ENCODE results near the gene MAB21L1. TPM values are rescaled to one million over a fixed set of nuclear protein-coding genes. Genes with fewer than 3 reads are reported as not detected.

MAB21L1 gene
- total RNA-seq, 1 experiment from 2014 or later, result not detected

DNA sequence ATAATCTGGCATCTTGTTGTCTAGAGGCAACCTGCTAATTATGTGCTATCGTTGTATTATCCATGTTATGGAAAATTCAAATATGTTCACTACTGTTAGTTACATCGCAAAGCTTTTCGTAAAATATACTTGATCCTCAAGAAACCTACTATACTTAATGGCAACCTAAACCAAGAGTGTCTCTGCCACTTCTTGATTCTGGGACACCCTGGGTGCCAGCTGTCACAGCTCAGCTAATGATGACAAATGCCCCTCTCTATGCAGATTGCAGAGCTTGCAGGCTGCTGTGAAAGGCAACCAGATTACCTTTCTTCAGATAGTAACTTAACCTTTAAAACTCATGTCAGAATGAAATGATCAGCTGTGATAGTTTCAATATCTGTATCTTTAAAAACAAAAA is 8.9 kb upstream of the MAB21L1 start (continued):
- TF ChIP-seq REST (IDR thresholded peaks at IDR 0.05; ENCODE audit: low read depth) (no peak), JUND (IDR thresholded peaks at IDR 0.05) (no peak), EZH2 (IDR thresholded peaks at IDR 0.05) (no peak), ELF1 (IDR thresholded peaks at IDR 0.05; ENCODE audit: borderline replicate concordance, low read depth) (no peak)
- TF ChIP-seq, protein P1, sequence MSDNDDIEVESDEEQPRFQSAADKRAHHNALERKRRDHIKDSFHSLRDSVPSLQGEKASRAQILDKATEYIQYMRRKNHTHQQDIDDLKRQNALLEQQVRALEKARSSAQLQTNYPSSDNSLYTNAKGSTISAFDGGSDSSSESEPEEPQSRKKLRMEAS (IDR thresholded peaks at IDR 0.05), result no peak

- ATAC-seq (no peak), DNase-seq (ENCODE audit: low read depth, low spot score) (no peak)
- no peaks in the 10 kb centered on the region for H4K20me1 ChIP-seq (ENCODE audit: insufficient read depth)
- no peaks in the 10 kb centered on the region for H3K4me1 ChIP-seq (ENCODE audit: control insufficient read depth in 1 of 2, insufficient read depth in 2 of 2, low read length in 2 of 2)
- intact Hi-C loops (cut with micrococcal nuclease), result no loop called here
- no TSS peak for BruUV-seq (replicated peaks)
- H3K36me3 ChIP-seq (ENCODE audit: control insufficient read depth in 1 of 2, insufficient read depth in 2 of 2, low read length in 2 of 2), result no peaks in the 10 kb centered on the region
- ChIA-PET POLR2A (no interaction called here), RAD21 (ENCODE audit: low non-redundant PET in 1 of 2, low total read pairs in 2 of 2, uncharacterized antibody in 2 of 2, unreplicated experiment in 2 of 2) (no interaction called here), CTCF (no interaction called here)
- H3K79me2 ChIP-seq (ENCODE audit: insufficient read depth, low read length), result no peaks in the 10 kb centered on the region
- no peak overlapping the region for H3K4me2 ChIP-seq (ENCODE audit: low read length)
- H3K9ac ChIP-seq (ENCODE audit: low read length), result no peak overlapping the region
- no peaks in the 10 kb centered on the region for H3K9me2 ChIP-seq (ENCODE audit: insufficient read depth)
- H3K9me3 ChIP-seq (ENCODE audit: control insufficient read depth in 1 of 2, insufficient read depth in 1 of 2, low read depth in 1 of 2, low read length in 2 of 2), result no peaks in the 10 kb centered on the region
- no peak overlapping the region for H3K27ac ChIP-seq (ENCODE audit: low read depth, low read length)
- TF ChIP-seq SIN3A (IDR thresholded peaks at IDR 0.05; ENCODE audit: low read depth), result no peak
- TF ChIP-seq CBX3 (IDR thresholded peaks at IDR 0.05; ENCODE audit: low read depth), result no peak
- no peak for TF ChIP-seq EGR1 (IDR thresholded peaks at IDR 0.05; ENCODE audit: low read depth)
- H2AFZ ChIP-seq (ENCODE audit: low read depth, low read length, poor library complexity, severe bottlenecking), result no peak overlapping the region
- no peaks in the 10 kb centered on the region for H3K27me3 ChIP-seq (ENCODE audit: insufficient read depth, low read length)
- H3K4me3 ChIP-seq (replicated peaks in 1 of 2; ENCODE audit: low read depth in 1 of 2, low read length in 2 of 2), result no peak overlapping the region
Observed at GRCh38 chr13:35484384-35484783, 7.9 kb upstream of the MAB21L1 start.
